ENCODE results near the gene RAC3.

Gene RAC3

GRCh38 chr17:82079001-82079677 lies 47.7 kb downstream of the RAC3 start:
- no peak for DNase-seq
- Histone ChIP-seq H3K27me3 (ENCODE audit: insufficient read depth, low read depth, severe bottlenecking) (no peaks in the 10 kb centered on the region), H3K36me3 (peaks cover 76% of the 10 kb centered on the region), H3K4me3 (ENCODE audit: low read depth, low read length) (no peak overlapping the region), H3K9me3 (ENCODE audit: severe bottlenecking) (no peaks in the 10 kb centered on the region), H3K27ac (peak overlapping the region; percentile 91)
- TF ChIP-seq CTCF (IDR thresholded peaks at IDR 0.05; ENCODE audit: low read depth, low read length), result no peak

DNA sequence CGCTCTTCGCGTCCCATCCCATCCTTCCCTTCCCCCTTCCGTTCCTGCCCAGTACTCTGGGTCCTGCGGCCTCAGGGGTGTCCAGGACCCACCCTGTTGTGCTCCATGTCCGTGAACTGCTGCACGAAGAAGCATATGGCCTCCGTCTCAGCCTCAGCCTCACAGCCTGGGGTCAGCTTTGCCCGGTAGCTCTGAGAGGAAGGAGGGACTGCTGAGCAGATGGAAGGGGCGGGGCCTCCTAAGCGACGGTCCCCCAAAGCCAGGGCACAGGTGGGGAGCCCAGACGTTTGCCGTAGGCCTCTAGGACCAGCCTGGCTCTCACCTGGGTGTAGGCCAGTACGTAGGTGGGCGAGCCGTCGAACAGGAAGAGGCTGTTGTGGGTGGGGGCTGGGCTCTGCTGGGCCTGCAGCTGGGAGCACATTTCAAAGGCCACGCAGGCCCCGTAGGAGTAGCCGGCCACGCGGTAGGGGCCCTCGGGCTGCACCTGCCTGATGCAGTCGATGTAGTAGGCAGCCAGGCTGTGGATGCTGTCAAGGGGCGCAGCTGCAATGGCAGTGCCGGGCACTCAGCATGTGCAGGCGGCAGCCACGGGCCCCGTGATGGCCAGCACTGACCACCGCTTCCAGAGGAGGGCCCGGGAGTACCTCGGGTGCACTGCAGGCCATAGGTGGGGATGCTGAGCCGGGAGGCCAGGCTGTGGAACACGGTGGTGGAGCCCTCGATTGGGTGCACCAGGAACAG lies 48.7 kb downstream of the RAC3 start:
- no peak overlapping the region for H3K4me3 ChIP-seq (ENCODE audit: low read depth, low read length)
- H3K27ac ChIP-seq, result peak overlapping the region; percentile 91
- peak; percentile 97 for DNase-seq
- TF ChIP-seq CTCF (IDR thresholded peaks at IDR 0.05; ENCODE audit: low read depth, low read length), result no peak
- H3K27me3 ChIP-seq (ENCODE audit: insufficient read depth, low read depth, severe bottlenecking), result no peaks in the 10 kb centered on the region
- no peaks in the 10 kb centered on the region for H3K9me3 ChIP-seq (ENCODE audit: severe bottlenecking)
- H3K36me3 ChIP-seq, result peaks cover 87% of the 10 kb centered on the region

DNA sequence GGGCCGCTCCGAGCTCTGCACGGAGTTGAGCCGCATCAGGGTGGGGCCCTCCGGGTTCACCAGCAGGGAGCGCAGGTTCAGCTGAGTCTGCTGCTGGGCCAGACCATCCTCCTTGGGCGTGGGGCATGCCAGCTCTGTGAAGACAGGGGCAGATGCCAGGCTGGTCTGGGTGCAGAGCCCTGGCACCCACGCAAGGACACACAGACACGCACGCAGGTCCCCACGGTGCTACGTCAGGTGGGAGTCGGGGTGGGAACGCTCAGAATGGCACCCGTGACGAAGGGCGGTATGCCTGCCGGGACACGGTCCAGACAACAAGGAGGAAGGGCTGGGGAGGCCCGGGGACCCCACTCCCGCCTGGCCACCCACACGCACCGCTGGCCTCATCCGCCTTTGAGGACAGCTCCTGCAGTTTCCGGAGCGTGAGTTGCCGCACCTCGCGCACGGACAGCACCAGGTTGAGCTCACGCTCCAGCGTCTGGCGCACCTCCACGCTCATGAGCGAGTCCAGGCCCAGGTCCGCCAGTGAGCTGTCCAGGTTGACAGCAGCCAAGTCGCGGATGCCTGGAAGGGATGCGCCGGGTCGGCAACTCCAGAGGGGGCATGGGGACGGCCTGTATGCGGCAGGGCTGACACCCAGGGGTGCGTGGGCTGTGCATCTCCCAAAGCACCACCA lies 49.4 kb downstream of the RAC3 start:
- H3K9me3 ChIP-seq (ENCODE audit: severe bottlenecking), result no peaks in the 10 kb centered on the region
- TF ChIP-seq CTCF (IDR thresholded peaks at IDR 0.05; ENCODE audit: low read depth, low read length), result peak; percentile 48
- no peak for DNase-seq
- no peaks in the 10 kb centered on the region for H3K27me3 ChIP-seq (ENCODE audit: insufficient read depth, low read depth, severe bottlenecking)
- peaks cover 93% of the 10 kb centered on the region for H3K36me3 ChIP-seq
- no peak overlapping the region for H3K4me3 ChIP-seq (ENCODE audit: low read depth, low read length)
- peak overlapping the region; percentile 91 for H3K27ac ChIP-seq

DNA sequence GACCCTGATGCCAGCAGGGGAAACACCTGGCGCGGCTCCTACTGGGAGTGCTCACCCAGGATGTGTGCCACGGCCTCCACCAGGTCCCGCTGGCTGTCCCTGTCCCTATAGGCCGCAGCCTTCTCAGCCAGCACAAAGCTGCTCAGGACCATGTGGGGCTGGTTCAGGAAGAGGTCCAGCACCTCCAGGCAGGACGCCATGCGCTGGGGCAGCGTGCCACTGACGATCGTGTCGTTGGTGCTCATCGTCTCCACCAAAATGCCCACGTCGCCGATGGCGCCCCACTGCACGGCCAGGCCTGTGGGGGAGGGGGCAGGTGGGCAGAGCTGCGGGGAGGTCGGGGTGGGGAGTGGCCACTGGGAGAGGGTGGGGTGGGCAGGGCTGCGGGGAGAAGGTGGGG lies 50.1 kb downstream of the RAC3 start:
- no peaks in the 10 kb centered on the region for H3K27me3 ChIP-seq (ENCODE audit: insufficient read depth, low read depth, severe bottlenecking)
- peaks cover 93% of the 10 kb centered on the region for H3K36me3 ChIP-seq
- H3K4me3 ChIP-seq (ENCODE audit: low read depth, low read length), result no peak overlapping the region
- H3K9me3 ChIP-seq (ENCODE audit: severe bottlenecking), result no peaks in the 10 kb centered on the region
- no peak for DNase-seq
- H3K27ac ChIP-seq, result peak overlapping the region; percentile 91; the same call in 1 of the 2 replicates
- no peak for TF ChIP-seq CTCF (IDR thresholded peaks at IDR 0.05; ENCODE audit: low read depth, low read length)

GRCh38 chr17:82081966-82082365 lies 50.5 kb downstream of the RAC3 start:
- no peak for TF ChIP-seq CTCF (IDR thresholded peaks at IDR 0.05; ENCODE audit: low read depth, low read length)
- peaks cover 92% of the 10 kb centered on the region for H3K36me3 ChIP-seq
- H3K4me3 ChIP-seq (ENCODE audit: low read depth, low read length), result no peak overlapping the region
- no peaks in the 10 kb centered on the region for H3K27me3 ChIP-seq (ENCODE audit: insufficient read depth, low read depth, severe bottlenecking)
- no peak overlapping the region for H3K27ac ChIP-seq
- no peaks in the 10 kb centered on the region for H3K9me3 ChIP-seq (ENCODE audit: severe bottlenecking)
- no peak for DNase-seq

Measured in WERI-Rb-1 (cell line).